HS-5 (cell line): ENCODE measurements around the gene ZAR1L.

Experiments used
- DNase-seq: peaks from one replicate; pipeline ENCODE4 v3.0.0-alpha.2; 2012; ENCODE audit warnings: low read depth

Gene ZAR1L

GRCh38 chr13:32300920-32301319, 14.2 kb downstream of the ZAR1L start:
- no peak for DNase-seq

DNA sequence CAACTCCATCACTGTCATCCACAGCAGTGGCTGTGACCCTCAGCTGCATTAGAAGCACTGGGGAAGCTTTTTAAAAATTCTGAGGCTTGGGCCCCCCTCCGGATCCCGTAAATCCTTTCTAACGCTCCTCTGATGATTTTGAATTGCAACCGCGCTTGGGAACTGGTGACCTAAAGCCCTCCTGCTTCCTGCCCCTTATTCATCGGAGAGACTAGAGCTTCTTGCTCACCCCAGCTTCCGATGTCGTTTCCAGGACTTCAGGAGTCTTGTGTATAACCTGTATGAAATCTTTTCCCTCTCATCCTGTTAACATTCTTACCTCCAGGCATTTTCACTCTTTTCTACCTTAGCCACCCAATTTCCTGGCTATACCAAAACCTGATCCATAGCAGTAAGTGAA, 14.8 kb downstream of the ZAR1L start:
- DNase-seq, result no peak

DNA sequence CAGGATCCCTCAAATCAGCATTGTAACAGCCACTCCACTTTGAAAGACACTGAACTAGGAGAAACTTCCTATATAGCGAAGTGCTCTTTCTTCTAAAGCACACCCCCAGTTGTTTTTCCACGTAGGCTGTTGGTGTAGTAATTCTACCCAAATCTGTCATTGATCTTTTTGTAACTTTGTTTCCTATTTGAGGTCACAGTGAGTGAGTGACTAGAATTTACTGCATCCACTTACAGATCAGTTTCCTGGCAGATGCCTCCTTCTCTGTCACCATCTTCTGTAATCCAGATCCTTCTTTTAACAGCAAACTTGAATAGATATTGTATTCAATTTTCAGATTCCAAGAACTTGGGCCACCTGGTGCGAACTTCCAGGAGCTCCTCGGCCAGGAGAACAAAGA, 15.3 kb downstream of the ZAR1L start:
- no peak for DNase-seq

GRCh38 chr13:32298695-32299094, 16.5 kb downstream of the ZAR1L start:
- no peak for DNase-seq

GRCh38 chr13:32297206-32297605, 18.0 kb downstream of the ZAR1L start:
- no peak for DNase-seq

- no peak for DNase-seq
Measured at GRCh38 chr13:32285633-32285965, 29.6 kb downstream of the ZAR1L start.

GRCh38 chr13:32284927-32285632, 30.1 kb downstream of the ZAR1L start:
- no peak for DNase-seq

GRCh38 chr13:32282096-32282711, 33.0 kb downstream of the ZAR1L start:
- no peak for DNase-seq

DNA sequence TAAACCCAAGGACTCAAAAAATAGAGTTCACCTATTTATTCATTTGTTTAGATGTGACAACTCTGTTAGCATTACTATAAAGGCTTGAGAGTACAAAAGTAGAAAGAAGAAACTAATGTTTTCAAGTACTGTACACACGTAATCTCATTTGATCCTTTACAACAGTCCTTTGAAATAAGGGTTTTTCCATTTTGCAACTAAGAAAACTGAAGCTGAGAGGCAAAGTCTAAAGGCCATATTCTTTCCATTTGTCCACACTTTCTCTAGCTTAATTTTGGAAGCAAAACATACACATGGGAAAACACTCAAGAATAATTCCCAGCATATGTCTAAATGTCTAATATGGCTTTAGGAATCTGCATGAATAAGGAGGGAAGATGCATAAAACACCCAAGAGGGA, 34.1 kb downstream of the ZAR1L start:
- DNase-seq, result no peak

- DNase-seq, result no peak
Measured at GRCh38 chr13:32278426-32278825, 36.7 kb downstream of the ZAR1L start.

DNA sequence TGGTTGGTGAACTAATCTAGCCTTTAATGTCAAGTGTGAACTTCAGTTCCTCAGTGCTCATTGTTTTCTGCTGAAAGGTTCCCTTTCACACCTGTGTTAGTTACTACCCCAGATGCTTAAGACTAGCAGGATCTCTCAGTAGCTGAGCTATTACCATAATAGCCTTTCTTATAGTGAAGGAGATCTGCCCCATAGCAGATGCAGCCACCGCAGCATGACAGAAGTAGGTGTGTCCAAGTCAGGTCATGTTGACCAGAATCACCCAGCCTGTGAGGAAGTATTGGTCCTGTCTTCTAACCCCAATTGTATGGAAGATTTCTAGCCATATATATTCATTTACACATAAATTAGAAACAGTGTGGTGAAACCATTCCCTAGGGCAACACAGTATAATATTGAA, 37.3 kb downstream of the ZAR1L start:
- no peak for DNase-seq

GRCh38 chr13:32272021-32272683, 43.0 kb downstream of the ZAR1L start:
- no peak for DNase-seq

DNA sequence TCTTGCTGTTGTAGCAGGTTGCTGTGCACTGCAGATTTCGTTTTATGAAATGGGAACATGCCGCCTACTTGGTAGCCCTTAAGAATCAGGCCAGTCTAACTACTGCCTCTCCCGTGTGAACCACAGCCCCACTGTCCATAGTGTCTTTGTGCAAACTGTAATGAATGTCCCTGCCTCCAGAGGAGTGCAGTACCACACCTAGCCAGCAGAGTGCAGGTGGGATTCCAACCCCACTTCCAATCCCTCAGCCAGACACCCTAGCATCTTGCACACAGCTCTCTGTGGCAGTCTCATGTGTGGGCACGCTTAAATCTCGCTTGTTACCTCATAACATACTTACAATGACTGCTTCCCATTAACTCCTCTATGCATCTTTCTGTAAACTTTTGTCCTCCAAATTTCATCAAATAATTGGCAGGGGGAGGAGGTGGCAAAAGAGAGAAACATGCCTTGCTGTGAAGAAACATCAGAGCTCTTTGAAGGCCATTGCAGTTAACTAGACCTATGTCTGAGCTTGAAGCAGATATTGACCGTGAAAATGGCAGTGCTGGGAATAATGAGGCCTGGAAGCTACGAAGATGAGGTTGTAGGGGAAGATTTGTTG, 47.2 kb downstream of the ZAR1L start:
- DNase-seq, result no peak

DNA sequence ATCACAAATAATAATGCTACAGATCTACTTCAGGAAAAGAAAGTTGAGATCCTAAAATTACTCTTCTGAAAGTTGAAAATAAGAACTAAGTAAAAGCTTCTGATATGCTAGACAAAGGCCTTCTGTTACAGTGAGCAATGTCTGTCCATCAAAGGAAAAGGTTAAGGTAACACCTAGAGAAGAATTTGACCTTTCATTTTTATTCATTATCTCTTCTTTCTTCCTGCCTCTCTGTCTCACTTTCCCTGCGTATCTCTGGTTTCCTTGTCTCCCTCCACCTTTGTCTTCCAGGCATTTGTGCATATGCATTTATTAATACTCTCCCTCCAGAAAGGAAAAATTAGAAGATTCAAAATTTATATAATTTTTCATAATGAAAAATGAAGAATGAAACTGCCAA, 49.0 kb downstream of the ZAR1L start:
- no peak for DNase-seq

- DNase-seq, result no peak
Measured at GRCh38 chr13:32265726-32266125, 49.4 kb downstream of the ZAR1L start.

- DNase-seq, result no peak
Measured at GRCh38 chr13:32264407-32264806, 50.8 kb downstream of the ZAR1L start.

DNA sequence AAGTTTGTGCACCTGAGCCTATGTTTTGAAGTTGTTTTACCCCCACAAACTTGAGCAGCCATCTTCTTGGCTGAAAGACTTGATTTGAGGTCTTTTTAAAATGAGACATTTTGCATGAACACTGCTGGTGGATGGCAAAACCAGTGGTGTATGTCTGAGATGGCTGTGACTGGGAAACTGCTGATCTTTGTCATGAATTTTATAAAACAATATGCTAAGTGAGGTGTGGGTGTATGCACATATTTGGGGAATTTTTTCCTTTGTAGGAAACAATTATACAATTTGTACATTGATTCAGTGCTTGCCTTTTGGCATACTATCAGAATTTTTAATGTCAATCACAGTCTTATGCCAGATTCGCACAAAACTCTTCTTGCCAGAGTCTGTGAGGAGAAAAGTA, 52.5 kb downstream of the ZAR1L start:
- DNase-seq, result no peak

DNA sequence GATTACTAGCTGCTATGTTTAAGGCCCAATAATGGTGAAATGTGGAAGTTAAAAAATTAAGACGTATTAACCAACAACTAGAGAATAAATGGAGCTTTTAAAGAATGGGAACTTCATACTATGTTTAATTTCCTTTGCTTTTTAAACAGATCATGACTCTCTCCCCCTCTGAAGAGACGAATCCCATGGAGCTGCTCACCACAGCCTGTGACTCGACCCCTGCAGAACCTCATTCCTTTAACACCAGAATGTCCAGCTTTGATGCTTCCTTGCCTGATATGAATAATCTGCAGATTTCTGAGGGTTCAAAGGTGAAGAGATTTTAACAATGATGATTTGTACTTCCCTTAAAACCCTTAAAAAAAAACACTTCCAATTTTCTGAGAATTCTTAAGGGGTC, 53.0 kb downstream of the ZAR1L start:
- no peak for DNase-seq

DNA sequence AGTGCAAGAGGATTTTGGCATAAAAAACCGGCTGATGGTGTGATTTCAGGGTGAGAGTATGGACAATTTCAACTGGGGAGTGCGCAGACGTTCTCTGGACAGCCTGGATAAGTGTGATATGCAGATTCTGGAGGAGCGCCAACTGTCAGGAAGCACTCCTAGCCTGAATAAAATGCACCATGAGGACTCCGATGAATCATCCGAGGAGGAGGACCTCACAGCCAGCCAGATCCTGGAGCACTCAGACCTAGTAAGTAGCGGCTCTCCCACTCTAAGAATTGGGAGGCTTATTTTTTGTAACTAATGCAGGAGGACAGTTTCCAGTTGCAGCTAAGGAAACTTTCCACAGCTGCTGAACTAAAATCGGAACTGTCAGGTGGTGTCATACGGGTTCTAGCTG, 53.6 kb downstream of the ZAR1L start:
- DNase-seq, result no peak

DNA sequence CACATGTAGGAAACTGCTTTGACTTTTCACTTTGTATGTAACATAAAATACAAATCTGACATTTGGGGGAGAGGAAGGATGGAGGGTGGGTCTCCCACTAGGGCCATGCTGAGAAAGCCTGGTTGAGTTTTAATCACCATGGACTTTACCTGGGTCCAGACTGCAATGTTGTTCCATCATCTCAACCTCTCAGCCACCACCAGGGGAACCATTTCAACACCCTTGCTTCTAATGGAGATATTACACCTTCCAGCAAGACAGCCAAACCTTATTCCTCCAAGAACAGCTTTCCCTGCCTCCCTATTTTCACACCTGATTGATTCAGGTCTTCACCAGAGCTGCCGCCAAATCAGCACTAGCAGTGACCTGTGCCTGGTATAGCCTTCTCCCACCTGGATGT, 56.0 kb downstream of the ZAR1L start:
- no peak for DNase-seq

DNA sequence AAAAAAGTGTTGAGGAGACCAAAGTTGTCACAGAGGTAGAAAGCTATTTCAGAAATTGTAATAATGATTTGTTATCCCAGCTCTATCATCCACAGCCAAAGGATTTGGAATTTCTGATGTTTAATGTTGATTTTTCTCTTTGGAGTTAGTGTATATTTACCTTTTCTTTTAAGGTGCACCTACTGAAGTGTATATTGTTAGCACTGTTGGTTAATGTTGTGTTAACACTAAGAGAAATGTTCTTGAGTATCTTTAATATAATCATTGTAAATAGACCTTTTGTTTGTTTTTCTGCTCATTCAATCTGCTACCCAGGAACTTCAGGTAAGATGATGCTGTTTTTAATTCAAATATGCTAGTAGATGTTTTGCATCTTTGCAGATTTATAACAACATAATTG, 57.5 kb downstream of the ZAR1L start:
- no peak for DNase-seq

DNA sequence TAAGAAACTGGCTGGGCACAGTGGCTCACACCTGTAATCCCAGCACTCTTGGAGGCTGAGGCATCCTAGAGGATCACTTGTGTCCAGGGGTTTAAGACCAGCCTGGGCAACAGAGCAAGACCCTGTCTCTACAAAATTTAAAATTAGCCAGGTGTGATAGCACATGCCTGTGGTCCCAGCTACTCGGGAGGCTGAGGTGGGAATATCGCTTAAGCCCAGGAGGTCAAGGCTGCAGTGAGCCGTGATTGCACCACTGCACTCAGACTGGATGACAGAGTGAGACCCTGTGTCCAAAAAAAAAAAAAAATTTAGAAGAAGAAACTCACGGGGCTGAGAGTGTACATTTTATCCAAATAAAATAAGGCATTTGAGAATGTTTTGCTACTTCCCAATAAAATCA, 58.9 kb downstream of the ZAR1L start:
- DNase-seq, result no peak

GRCh38 chr13:32255724-32256109, 59.4 kb downstream of the ZAR1L start:
- no peak for DNase-seq
